HFF-Myc (cell line): ENCODE measurements around the gene CRADD.
A peak's percentile ranks its signal among the peaks of the same experiment; 100 is the strongest.

Experiments used
- DNase-seq: peaks from one replicate; pipeline ENCODE4 v3.0.0-alpha.2; 2011; ENCODE audit warnings: low read depth; ENCODE audit errors: extremely low read depth
- H3K4me3 ChIP-seq: replicated peaks from 2 replicates; pipeline ENCODE4 v1.5.1; 2011; ENCODE audit warnings: low read depth, mild to moderate bottlenecking, control low read depth, low read length
- CTCF ChIP-seq: IDR thresholded peaks from 2 replicates; pipeline ENCODE4 v1.5.1; 2012; ENCODE audit warnings: mild to moderate bottlenecking, low read depth, low read length, control low read depth; ENCODE audit errors: missing control alignments

CRADD gene

GRCh38 chr12:93911396-93911795, 234.2 kb downstream of the CRADD start:
- DNase-seq: no peak
- TF ChIP-seq CTCF: no peak
- no peak overlapping the region for H3K4me3 ChIP-seq

GRCh38 chr12:93912086-93912733, 235.0 kb downstream of the CRADD start:
- TF ChIP-seq CTCF: no peak
- no peak overlapping the region for H3K4me3 ChIP-seq
- no peak for DNase-seq

- peak; percentile 16 for DNase-seq
- no peak overlapping the region for H3K4me3 ChIP-seq
- no peak for TF ChIP-seq CTCF
Measured at GRCh38 chr12:93913845-93914244, 236.7 kb downstream of the CRADD start.

GRCh38 chr12:93914281-93914680, 237.1 kb downstream of the CRADD start:
- TF ChIP-seq CTCF: no peak
- H3K4me3 ChIP-seq: no peak overlapping the region
- DNase-seq: peak; percentile 22

GRCh38 chr12:93915411-93915810, 238.2 kb downstream of the CRADD start:
- H3K4me3 ChIP-seq: no peak overlapping the region
- TF ChIP-seq CTCF: no peak

GRCh38 chr12:93916402-93916801, 239.2 kb downstream of the CRADD start:
- no peak overlapping the region for H3K4me3 ChIP-seq
- TF ChIP-seq CTCF: no peak
- DNase-seq: no peak

More at GRCh38 chr12:93915411-93915810, 238.2 kb downstream of the CRADD start:
- no peak for DNase-seq

GRCh38 chr12:93918262-93918661, 241.1 kb downstream of the CRADD start:
- TF ChIP-seq CTCF: no peak

More at GRCh38 chr12:93918262-93918661, 241.1 kb downstream of the CRADD start:
- DNase-seq: peak; percentile 35
- no peak overlapping the region for H3K4me3 ChIP-seq
